Stimulated activated CD8-positive, alpha-beta memory T cell treated with anti-CD3 and anti-CD28 coated beads, Interleukin-4, amount 100 ng/mL, for 24 hours (primary cell): ENCODE measurements around the gene DGAT2L6.
A peak's percentile ranks its signal among the peaks of the same experiment; 100 is the strongest.
"Not testable (repeated sequence)": the region's sequence is repeated elsewhere in the genome, so short reads cannot be mapped to it uniquely, and the experiment has no call there.

Experiments
- DNase-seq: peaks from one replicate; pipeline ENCODE4 v3.0.0-alpha.2; 2020; ENCODE audit warnings: low read depth

Gene DGAT2L6

DNA sequence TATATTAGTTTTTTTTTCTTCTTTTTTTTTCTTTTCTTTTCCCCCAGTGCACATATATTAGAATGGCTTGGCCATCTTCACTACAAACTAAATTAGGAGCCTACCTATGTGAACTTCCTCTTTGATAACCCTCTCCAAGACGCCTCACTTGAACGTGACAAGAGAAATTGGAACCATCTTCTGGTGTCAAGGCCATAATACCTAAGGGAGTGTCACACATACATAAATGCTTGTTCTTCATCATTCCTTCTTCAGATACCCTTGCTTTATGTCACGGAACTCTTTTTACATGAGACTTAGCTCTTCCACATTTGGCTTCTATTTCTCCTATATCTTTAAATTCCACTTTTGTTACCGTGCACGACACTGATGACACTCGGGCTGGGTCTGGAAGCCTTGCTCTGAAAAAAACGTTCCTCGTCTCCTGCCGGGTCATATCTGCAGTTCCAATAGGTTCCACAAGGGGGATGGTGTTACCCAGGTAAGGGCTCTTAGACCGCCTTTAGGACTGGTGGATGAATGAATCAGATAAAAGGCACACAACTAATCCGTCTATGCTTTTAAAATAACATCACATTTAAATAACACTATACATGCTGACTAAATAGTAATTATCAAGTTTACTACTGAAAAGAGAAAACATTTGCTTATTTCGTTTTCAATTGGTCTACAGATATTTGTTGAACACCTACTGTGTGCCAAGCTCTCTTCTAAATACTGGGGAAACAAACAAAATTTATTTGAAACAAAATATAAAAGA lies 19.9 kb downstream of the DGAT2L6 start:
- peak; percentile 44 for DNase-seq

DNA sequence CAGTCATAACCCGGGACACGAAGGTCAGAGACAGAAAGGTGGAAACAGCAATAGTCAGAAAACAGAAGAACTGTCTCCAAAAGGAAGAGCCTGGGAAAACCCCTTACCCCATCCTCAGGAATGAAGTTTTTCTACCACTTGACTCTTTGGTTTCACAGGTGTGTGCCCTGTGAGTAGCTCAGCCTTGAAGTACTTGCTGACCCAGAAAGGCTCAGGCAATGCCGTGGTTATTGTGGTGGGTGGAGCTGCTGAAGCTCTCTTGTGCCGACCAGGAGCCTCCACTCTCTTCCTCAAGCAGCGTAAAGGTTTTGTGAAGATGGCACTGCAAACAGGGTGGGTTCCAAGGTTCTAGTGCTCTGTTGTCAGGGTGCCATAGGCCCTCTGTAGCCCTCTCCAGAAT lies 24.4 kb downstream of the DGAT2L6 start:
- no peak for DNase-seq

DNA sequence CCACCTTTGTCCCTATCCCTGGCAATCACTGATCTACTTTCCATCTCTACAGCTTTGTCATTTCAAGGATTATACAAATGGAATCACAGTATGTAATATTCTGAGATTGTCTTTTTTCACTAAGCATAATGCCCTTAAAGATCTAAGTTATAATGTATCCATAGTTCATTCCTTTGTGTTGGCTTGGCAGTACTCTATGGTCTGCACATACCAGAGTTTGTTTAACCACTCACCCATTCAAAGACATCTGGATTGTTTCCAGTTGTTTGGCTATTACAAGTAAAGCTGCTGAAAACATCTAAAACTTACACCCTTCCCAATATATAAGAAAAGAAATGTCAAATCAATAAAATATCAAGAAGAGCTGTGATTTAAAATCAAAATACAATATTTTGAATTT lies 31.2 kb downstream of the DGAT2L6 start:
- no peak for DNase-seq

DNA sequence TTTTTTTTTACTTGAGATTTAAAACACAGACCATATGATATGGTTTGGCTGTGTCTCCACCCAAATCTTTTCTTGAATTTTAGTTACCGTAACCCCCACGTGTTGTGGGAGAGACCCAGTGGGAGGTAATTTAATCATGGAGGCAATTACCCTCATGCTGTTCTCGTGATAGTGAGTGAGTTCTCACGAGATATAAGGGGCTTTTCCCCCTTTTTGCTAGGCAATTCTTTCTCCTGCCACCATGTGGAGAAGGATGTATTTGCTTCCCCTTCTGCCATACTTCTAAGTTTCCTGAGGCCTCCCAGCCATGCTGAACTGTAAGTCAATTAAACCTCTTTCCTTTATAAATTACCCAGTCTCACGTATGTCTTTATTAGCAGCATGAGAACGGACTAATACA lies 32.3 kb downstream of the DGAT2L6 start:
- not testable (repeated sequence) for DNase-seq

DNA sequence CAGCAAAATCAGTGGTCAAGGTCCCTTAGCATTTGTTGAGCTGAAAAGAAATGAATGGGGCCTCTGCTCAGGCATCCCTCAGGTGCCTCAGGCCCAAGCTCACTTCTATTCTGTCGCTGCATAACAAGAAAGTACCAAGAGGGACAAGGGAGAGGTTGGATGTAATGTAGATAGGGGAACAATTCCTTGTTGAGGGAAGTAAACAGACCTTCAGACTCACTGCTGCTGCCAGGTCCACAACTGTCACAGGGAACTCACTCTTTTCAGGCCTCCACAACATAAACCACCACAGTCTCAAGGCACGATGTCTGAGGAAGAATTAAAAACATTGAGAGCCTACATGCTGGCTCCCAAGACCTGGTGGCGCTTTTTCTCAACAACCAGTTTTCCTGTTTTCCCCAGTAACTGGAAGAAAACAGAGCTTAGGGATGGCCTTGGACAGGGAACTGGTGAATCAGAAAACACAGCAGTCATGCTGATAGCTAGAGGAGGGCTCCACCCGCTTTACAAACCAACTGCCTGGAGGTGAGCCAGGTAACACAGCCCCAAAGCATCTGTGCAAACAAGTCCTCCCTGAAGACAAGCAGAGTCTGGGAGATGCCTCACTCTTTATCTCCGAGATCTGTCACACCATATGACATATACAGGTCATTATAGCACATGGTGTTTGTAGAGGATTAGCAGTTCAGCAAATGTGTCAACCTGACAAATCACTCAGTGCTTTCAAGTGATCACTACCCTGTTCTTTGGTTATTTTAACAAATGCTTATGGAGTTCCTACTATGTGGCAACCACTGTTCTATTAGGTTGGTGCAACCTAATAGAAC lies 42.9 kb downstream of the DGAT2L6 start:
- no peak for DNase-seq

DNA sequence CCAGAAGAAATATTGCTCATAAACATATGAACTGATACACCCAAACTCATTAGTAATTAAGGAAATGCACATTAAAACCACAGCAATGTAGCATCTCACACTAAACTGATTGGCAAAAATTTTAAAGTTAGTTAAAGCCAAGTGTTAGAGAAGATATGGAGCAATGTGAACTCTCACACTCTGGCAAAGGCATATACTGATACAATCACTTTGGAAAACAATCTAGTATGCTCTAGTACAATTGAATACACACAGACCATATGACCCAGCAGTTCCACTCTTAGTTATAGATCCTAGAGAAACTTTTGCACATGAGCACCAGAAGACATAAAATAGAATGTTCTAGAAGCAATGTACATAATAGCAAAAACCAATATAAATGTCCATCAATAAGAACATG lies 48.8 kb downstream of the DGAT2L6 start:
- DNase-seq: no peak

DNA sequence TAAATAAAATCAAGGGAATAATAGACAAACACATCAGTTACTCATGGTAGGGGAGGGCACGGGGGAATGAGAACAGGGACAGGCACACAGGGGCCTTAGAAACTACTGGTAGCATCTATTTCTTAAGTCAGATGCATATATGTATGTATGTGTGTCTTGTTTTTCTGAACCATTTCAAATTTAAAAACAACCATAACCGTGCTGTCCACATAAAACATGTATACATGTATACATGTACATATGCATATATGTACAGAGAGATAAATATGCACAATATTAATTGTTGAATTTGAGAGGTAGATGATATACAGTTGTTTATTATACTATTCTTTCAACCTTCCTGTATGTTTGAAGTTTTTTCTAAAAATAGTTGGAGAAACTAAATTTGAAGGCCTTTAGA lies 49.4 kb downstream of the DGAT2L6 start:
- no peak for DNase-seq

DNA sequence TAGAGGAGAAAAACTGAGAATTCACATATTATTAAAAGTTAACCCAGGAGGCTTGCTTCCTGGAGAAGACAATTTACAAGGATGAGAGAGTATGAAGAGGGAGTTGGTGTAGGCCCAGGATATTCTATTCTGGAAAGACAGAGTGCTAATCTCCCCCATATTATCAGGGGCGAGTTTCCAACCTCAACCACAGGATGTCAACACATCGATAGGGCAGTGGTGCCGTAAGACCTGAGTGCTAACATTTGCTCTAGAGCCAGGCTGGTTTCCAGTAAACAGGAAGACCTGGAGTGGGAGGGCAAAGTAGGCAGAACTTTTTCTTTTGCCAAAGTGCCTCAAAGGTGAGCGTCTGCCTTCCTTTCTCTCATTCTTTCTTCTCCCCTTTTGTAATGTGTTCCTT lies 54.4 kb downstream of the DGAT2L6 start:
- DNase-seq: no peak

DNA sequence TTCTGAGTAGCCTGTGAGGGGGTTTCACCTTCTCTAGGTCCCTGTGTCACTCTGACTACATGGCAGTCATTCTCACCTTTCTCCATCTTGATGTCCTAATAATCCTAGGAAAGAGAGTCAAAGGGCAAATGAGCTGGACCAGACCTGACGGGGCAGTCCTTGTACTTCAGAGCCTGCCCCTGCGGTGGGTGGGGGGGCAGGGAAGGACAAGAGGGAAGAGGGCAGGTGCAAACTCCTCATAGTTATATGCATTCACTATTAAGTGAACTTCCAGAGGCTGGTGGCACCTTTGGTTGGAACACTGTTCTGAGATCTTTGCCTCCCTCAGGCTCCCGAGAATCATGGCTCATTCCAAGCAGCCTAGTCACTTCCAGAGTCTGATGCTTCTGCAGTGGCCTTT lies 57.1 kb downstream of the DGAT2L6 start, which contains the start of gene AWAT1:
TSS of gene AWAT1 (plus strand) at position 301 of the 400 bp plus-strand sequence. CDS start at position 342, 41 bp downstream.
- DNase-seq: no peak

DNA sequence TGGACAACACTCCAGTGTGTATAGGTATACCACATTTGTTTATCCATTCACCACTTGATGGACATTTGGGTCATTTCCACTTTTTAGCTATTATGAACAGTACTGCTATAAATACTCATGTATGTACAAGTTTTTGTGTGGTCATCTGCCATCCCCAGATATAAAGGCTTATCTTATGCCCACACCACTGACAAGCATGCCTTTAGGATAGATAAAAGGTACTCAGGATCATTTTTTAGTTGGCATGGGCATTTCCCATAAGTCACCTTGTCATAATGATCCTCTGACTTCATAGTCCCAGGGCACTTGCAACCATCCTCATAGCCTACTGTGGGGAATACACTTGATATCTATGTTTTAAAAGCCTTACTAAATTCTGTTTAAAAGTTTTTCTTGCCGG lies 63.5 kb downstream of the DGAT2L6 start:
- DNase-seq: no peak

DNA sequence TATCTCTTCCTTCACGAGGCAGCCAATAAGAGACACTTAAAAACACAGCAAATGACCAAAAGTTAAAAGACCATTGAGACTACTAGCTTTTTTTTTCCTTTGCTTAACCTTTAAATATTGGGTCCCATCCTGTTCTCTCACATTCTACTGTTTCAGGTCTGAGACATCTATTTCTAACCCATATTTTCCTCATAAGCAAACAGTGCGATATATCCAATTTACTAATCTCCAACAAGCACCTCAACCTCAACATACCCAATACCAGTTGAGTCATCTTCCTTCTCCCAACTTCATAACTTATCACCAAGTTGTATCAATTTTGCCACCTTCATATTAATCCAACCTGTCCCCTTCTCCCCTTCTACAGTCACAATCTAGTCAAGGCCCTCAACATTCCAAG lies 64.2 kb downstream of the DGAT2L6 start:
- no peak for DNase-seq

DNA sequence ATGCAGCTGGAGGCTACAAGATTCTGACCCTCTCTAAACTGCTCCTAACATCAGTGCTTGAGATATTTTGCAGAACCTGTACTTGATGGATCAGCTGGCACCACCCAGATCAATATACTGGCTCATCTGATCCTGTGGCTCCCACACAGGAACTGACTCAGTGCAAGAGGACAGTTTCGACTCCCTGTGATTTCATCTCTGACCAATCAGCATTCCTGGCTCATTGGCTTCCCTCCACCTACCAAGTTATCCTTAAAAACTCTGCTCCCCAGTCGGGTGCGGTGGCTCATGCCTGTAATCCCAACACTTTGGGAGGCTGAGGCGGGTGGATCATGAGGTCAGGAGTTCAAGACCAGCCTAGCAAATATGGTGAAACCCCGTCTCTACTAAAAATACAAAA lies 66.3 kb downstream of the DGAT2L6 start:
- DNase-seq: not testable (repeated sequence)

DNA sequence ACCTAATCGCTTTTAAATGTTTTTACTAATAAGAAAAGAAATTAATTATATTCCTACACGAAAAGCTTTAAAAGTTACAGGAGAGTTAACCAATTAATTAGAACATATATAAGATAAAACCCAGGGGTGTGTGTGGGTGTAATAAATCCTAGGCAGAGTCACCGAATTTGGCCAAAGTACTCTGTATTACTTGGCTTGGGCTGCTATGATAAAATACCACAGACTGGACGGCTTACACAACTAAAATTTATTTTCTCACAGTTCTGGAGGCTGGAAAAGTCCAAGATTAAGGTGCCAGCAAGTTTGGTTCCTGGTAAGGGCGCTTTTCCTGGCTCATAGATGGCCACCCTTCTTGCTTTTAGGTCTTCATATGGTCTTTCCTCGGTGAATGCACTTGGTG lies 67.6 kb downstream of the DGAT2L6 start:
- DNase-seq: no peak

DNA sequence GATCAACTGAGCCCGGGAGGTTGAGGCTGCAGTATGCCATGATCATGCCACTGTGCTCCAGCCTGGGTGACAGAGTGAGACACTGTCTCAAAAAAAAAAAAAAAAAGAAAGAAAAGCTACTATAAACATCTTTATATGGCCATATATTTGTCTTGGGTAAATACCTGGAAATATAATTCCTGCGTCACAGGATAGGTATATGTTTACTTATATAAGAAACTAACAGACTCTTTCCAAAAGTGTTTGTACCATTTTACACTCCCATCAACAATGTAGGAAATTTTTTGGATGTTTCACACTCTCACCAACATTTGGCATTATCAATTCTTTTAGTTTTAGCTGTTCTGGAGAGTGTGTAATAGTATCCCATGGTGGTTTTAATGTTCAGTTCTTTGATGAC lies 70.0 kb downstream of the DGAT2L6 start:
- no peak for DNase-seq

DNA sequence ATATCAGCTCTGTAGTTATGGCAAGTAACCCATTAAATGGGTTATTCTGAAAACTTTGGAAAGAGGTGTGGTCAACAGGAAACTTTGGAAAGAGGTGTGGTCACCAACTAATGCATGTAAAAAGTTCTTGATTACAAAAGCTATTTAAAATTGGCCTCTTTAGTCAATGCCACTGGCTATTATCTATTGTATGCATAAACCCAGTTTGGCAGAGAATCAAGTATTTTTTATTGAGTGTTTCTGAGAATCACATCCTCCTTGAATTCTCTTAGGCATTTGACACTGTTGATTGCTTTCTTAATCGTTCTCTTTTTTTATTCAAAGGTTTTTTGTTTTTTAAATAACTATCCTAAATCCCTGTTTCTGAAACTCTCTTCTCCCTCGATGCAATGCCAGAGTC lies 75.2 kb downstream of the DGAT2L6 start:
- no peak for DNase-seq

DNA sequence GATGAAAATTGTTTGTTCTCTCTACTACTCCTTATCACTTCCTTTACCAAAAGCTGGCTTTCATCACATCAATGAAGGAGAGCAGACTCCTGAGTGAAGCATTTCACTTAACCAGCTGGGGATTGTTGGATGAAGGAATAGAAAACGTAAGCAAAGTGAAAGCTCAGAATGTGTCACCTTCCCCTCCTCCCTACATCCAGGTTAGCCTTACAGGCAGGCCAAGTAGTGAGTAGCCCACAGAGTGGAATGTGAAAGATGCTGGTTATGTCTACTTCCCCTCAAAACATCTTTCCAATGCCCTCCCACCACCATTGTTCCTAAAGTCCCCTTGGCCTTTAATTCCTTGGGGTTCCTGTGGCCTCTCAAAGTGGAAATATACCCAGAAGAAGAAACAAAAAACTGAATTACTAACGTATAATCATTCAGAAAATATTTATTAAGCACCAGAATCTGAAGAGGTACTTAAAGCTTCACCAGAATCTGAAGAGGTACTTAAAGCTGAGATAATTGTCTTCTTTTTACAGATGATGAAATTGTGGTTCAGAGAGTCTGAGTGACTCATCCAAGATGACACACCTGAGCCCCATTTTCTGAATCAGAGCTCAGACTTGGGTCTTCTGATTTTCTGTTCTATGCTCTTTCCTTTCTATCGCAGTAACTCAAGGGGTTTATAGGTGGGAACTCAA lies 76.2 kb downstream of the DGAT2L6 start:
- DNase-seq: no peak

DNA sequence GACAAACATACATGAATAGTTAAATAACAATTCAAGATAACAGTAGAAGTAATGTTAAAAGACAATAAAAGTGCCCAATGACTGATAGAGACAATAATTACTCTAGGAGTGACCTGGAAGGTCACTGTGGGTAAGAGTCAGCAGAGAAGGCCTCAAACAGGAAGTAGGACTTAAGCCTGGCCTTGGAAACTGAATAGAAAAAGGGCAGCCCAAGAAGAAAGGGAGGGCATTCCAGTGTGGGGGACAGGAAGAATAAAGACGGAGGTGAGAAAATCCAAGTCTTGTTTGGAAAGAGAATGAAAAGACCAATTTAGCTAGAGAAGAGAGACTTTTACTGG lies 76.7 kb downstream of the DGAT2L6 start:
- no peak for DNase-seq

DNA sequence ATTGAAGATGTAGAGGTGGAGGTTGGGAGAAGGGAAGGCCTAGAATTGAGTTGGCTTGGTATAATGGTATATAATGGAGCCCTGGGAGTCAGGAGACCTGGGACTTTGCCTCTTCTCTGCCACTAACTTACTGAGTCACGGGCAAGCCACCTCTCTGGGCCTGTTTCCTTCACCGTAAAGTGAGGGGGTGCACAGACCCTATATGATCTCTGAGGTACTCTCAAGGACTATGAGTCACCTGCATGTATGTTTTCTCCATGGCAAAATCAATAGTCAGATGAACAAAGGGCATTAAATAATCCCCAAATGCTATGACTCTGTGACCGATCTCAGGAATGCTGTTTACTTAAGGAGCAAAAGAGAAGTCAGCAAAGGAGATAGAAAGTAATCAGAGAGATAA lies 77.6 kb downstream of the DGAT2L6 start:
- no peak for DNase-seq
